GM13976 (cell line): ENCODE data around the gene PHF19.

Experiments used
- DNase-seq: peaks from one replicate; pipeline ENCODE4 v3.0.0; 2012; ENCODE audit warnings: low spot score
- CTCF ChIP-seq: IDR thresholded peaks from 2 replicates; pipeline ENCODE4 v1.5.1; 2012; ENCODE audit warnings: borderline replicate concordance, mild to moderate bottlenecking; ENCODE audit not compliant: insufficient read depth; ENCODE audit errors: extremely low read depth, missing control alignments, control extremely low read depth
- in situ Hi-C: fragments of 300-500 bp; cut with MboI; formaldehyde crosslinking; loops from one replicate; pipeline ENCODE4 v1.12.0; 2022; ENCODE audit warnings: low sequenced_read_pairs, mixed read lengths, inconsistent platforms; ENCODE audit not compliant: unreplicated experiment

PHF19 gene

GRCh38 chr9:120870206-120870605 is 6.8 kb downstream of the PHF19 start:
- DNase-seq = no peak
- in situ Hi-C loops = no loop called here
- no peak for TF ChIP-seq CTCF

GRCh38 chr9:120869726-120870125 is 7.3 kb downstream of the PHF19 start:
- TF ChIP-seq CTCF = no peak
- in situ Hi-C loops = no loop called here
- no peak for DNase-seq

GRCh38 chr9:120869360-120869687 is 7.7 kb downstream of the PHF19 start:
- TF ChIP-seq CTCF = no peak
- no peak for DNase-seq
- in situ Hi-C loops = no loop called here

GRCh38 chr9:120868676-120869359 is 8.2 kb downstream of the PHF19 start:
- TF ChIP-seq CTCF = peak; percentile 60
- peak; percentile 99 for DNase-seq
- in situ Hi-C loops = no loop called here

GRCh38 chr9:120868339-120868675 is 8.7 kb downstream of the PHF19 start:
- no peak for TF ChIP-seq CTCF

GRCh38 chr9:120867676-120868338 is 9.2 kb downstream of the PHF19 start:
- in situ Hi-C loops = no loop called here
- DNase-seq = no peak
- TF ChIP-seq CTCF = no peak

More at GRCh38 chr9:120868339-120868675, 8.7 kb downstream of the PHF19 start:
- no peak for DNase-seq
- in situ Hi-C loops = no loop called here
